OCI-LY7 (cell line): ENCODE results near the gene MAPK14. TPM values are rescaled to one million over a fixed set of nuclear protein-coding genes. Genes with fewer than 3 reads are reported as not detected.

Experiments used
- BruUV-seq: library from RNA; stranded (reverse); fragments of 400-500 nt; replicated peaks from 2 replicates; lab custom pipeline; 2021; lab: Mats Ljungman, UMichigan
- CTCF ChIA-PET: fragments of 300-600 bp; sonication (Branson Sonifier 250); formaldehyde crosslinking; loops from one replicate; lab custom pipeline; 2022; ENCODE audit warnings: antibody characterized with exemption; ENCODE audit not compliant: unreplicated experiment; lab: Charles Lee
- POLR2A ChIA-PET: fragments of 300-600 bp; sonication (Branson Sonifier 250); formaldehyde crosslinking; loops from one replicate; lab custom pipeline; 2022; ENCODE audit warnings: antibody characterized with exemption; lab: Charles Lee
- DNase-seq: peaks from one replicate; pipeline ENCODE4 v3.0.0-alpha.2; 2015; ENCODE audit warnings: low spot score
- H2AFZ ChIP-seq: fragments of 200-600 bp; sonication (generic), shearing (Covaris generic); 2 replicates; pipeline ENCODE4 v1.6.1; 2014; ENCODE audit warnings: mild to moderate bottlenecking, antibody characterized with exemption, low read length, moderate library complexity
- H3K27ac ChIP-seq: fragments of 200-600 bp; sonication (generic); 2 replicates; pipeline ENCODE4 v1.5.1; 2014; ENCODE audit warnings: mixed run types, low read depth, mild to moderate bottlenecking, moderate library complexity, low read length, inconsistent platforms; ENCODE audit not compliant: poor library complexity, severe bottlenecking
- H3K36me3 ChIP-seq: fragments of 200-600 bp; sonication (generic); 2 replicates; pipeline ENCODE4 v1.6.1; 2014; ENCODE audit warnings: mild to moderate bottlenecking, antibody characterized with exemption, low read length, moderate library complexity, mixed read lengths; ENCODE audit not compliant: insufficient read depth
- H3K4me1 ChIP-seq: fragments of 200-600 bp; sonication (generic); 2 replicates; pipeline ENCODE4 v1.5.1; 2014; ENCODE audit warnings: mild to moderate bottlenecking, low read length; ENCODE audit not compliant: insufficient read depth, poor library complexity, severe bottlenecking
- H3K4me2 ChIP-seq: fragments of 200-600 bp; sonication (generic); 2 replicates; pipeline ENCODE4 v1.6.1; 2014; ENCODE audit warnings: mild to moderate bottlenecking, low read length
- H3K4me3 ChIP-seq: fragments of 200-600 bp; sonication (generic); 2 replicates; pipeline ENCODE4 v1.5.1; 2014; ENCODE audit warnings: mild to moderate bottlenecking, low read depth, low read length; ENCODE audit not compliant: poor library complexity, severe bottlenecking
- H3K79me2 ChIP-seq: fragments of 200-600 bp; sonication (generic); 2 replicates; pipeline ENCODE4 v1.6.1; 2016; ENCODE audit warnings: low read depth, mild to moderate bottlenecking, low read length, moderate library complexity, mixed read lengths; ENCODE audit not compliant: insufficient read depth
- H3K9me2 ChIP-seq: fragments of 200-600 bp; sonication (generic); 2 replicates; pipeline ENCODE4 v1.6.1; 2016; ENCODE audit warnings: mild to moderate bottlenecking, low read length, mixed read lengths; ENCODE audit not compliant: insufficient read depth
- H3K9me3 ChIP-seq: fragments of 200-600 bp; sonication (generic); 2 replicates; pipeline ENCODE4 v1.6.1; 2014; ENCODE audit warnings: mild to moderate bottlenecking, mixed run types, low read length, mixed read lengths
- H4K20me1 ChIP-seq: fragments of 200-600 bp; sonication (generic); 2 replicates; pipeline ENCODE4 v1.6.1; 2014; ENCODE audit warnings: mild to moderate bottlenecking, antibody characterized with exemption, low read length, moderate library complexity, mixed read lengths; ENCODE audit not compliant: insufficient read depth
- CTCF ChIP-seq: fragments of 200-600 bp; sonication (generic); conservative IDR thresholded peaks from 2 replicates; pipeline ENCODE4 v1.5.1; 2014; ENCODE audit warnings: mild to moderate bottlenecking, antibody characterized with exemption, low read length, moderate library complexity, mixed read lengths
- EZH2phosphoT487 ChIP-seq: fragments of 200-600 bp; sonication (generic); IDR thresholded peaks from 2 replicates; pipeline ENCODE4 v1.6.1; 2018; ENCODE audit warnings: low read depth, borderline replicate concordance, mild to moderate bottlenecking, mixed run types, antibody characterized with exemption, low read length, moderate library complexity, mixed read lengths
- intact Hi-C: fragments of 100-400 bp; cut with micrococcal nuclease; formaldehyde crosslinking; loops from one replicate; pipeline ENCODE4 v1.10.0; 2022; ENCODE audit not compliant: unreplicated experiment
- total RNA-seq, 2 experiments: library from RNA; depleted of rRNA in 1 of 2; stranded (reverse); fragments of >200 nt in 1 of 2; shearing (Covaris generic) in 1 of 2; gene quantifications; 2 replicates each; pipeline ENCODE4 v1.2.3, GENCODE V29; 2014 to 2022

Gene MAPK14
- total RNA-seq, 2 experiments from 2014 or later: 38.7 to 43.1 TPM

- no peak overlapping the region for H3K27ac ChIP-seq
- ChIA-PET POLR2A (interaction anchor here (0.9 to 1.5 kb wide), 3 partner anchors 12 to 22 kb away, joined by 3 to 5 read pairs (median 4); no protein-coding TSS in a partner anchor), CTCF (no interaction called here)
- peaks cover 5% of the 10 kb centered on the region; the same call in 1 of the 2 replicates for H4K20me1 ChIP-seq
- H3K79me2 ChIP-seq: peaks cover 12% of the 10 kb centered on the region; the same call in 1 of the 2 replicates
- H3K4me2 ChIP-seq: no peak overlapping the region
- H3K36me3 ChIP-seq: peaks cover 16% of the 10 kb centered on the region; the same call in 1 of the 2 replicates
- DNase-seq: no peak
- no peak for TF ChIP-seq CTCF
- no peak for TF ChIP-seq EZH2phosphoT487
- no peak overlapping the region for H3K4me3 ChIP-seq
- no peak overlapping the region for H2AFZ ChIP-seq
- H3K9me2 ChIP-seq: no peaks in the 10 kb centered on the region
- intact Hi-C loops: no loop called here
- H3K9me3 ChIP-seq: no peaks in the 10 kb centered on the region
- no peaks in the 10 kb centered on the region for H3K4me1 ChIP-seq
- BruUV-seq: no TSS peak
Observed at GRCh38 chr6:36067374-36068011, 39.9 kb downstream of the MAPK14 start.

GRCh38 chr6:36068012-36068392 lies 40.4 kb downstream of the MAPK14 start:
- Histone ChIP-seq H3K4me3 (no peak overlapping the region), H3K9me2 (no peaks in the 10 kb centered on the region), H3K4me1 (no peaks in the 10 kb centered on the region), H3K9me3 (no peaks in the 10 kb centered on the region), H3K4me2 (no peak overlapping the region), H3K36me3 (peaks cover 17% of the 10 kb centered on the region; the same call in 1 of the 2 replicates), H3K79me2 (peaks cover 12% of the 10 kb centered on the region; the same call in 1 of the 2 replicates), H2AFZ (no peak overlapping the region), H3K27ac (no peak overlapping the region), H4K20me1 (peaks cover 5% of the 10 kb centered on the region; the same call in 1 of the 2 replicates)
- no TSS peak for BruUV-seq
- CTCF ChIA-PET: no interaction called here
- no peak for TF ChIP-seq EZH2phosphoT487
- no peak for TF ChIP-seq CTCF
- POLR2A ChIA-PET: no interaction called here
- intact Hi-C loops: no loop called here
- DNase-seq: no peak

- BruUV-seq: no TSS peak
- Histone ChIP-seq H3K27ac (no peak overlapping the region), H2AFZ (no peak overlapping the region), H3K79me2 (peaks cover 12% of the 10 kb centered on the region; the same call in 1 of the 2 replicates), H3K4me1 (no peaks in the 10 kb centered on the region), H3K4me2 (no peak overlapping the region), H4K20me1 (peaks cover 5% of the 10 kb centered on the region; the same call in 1 of the 2 replicates), H3K9me3 (no peaks in the 10 kb centered on the region), H3K4me3 (no peak overlapping the region), H3K9me2 (no peaks in the 10 kb centered on the region), H3K36me3 (peaks cover 21% of the 10 kb centered on the region; the same call in 1 of the 2 replicates)
- TF ChIP-seq EZH2phosphoT487 (no peak), CTCF (no peak)
- POLR2A ChIA-PET: no interaction called here
- intact Hi-C loops: no loop called here
- CTCF ChIA-PET: no interaction called here
- DNase-seq: no peak
Observed at GRCh38 chr6:36068586-36068985, 41.0 kb downstream of the MAPK14 start.
